ENCODE data around the gene SARM1. TPM values are rescaled to one million over a fixed set of nuclear protein-coding genes. Genes with fewer than 3 reads are reported as not detected.

Gene SARM1
- total and polyA plus RNA-seq, 2 of the 8 experiments (the other 6 are each of a cell fraction or from before 2014, with no cell fraction given): 5.8 to 9.2 TPM

GRCh38 chr17:28421787-28422305 lies 50.4 kb downstream of the SARM1 start:
- H4K5ac ChIP-seq (ENCODE audit: insufficient read length, low read depth, low read length): no peak overlapping the region
- H3K14ac ChIP-seq (ENCODE audit: insufficient read length): no peak overlapping the region
- no peak overlapping the region for H3K4me3 ChIP-seq (ENCODE audit: extremely low read depth in 1 of 4, insufficient read depth in 2 of 4, low read depth in 3 of 4, low read length in 4 of 4)
- H3K4me1 ChIP-seq (replicated peaks in 1 of 4; ENCODE audit: control insufficient read depth in 3 of 4, insufficient read depth in 4 of 4, low read length in 3 of 4): no peaks in the 10 kb centered on the region; a peak in 1 of 7 replicates
- no peak overlapping the region for H3K9ac ChIP-seq (replicated peaks in 1 of 4; ENCODE audit: extremely low read depth in 1 of 4, low read depth in 3 of 4, low read length in 3 of 4)
- no peaks in the 10 kb centered on the region for H3K79me1 ChIP-seq (ENCODE audit: low read depth, low read length)
- no peaks in the 10 kb centered on the region for H3K9me3 ChIP-seq (ENCODE audit: insufficient read depth in 2 of 2, low read depth in 1 of 2, low read length in 1 of 2)
- no peak overlapping the region for H3K4me2 ChIP-seq (ENCODE audit: insufficient read depth in 1 of 2, low read depth in 2 of 2, low read length in 2 of 2)
- no peak overlapping the region for H3K56ac ChIP-seq (replicated peaks; ENCODE audit: insufficient read length, low read depth, low read length)
- peaks cover 0 to 8% (median 4%) of the 10 kb centered on the region in 4 experiments; a peak in 3 of 7 replicates for H3K27me3 ChIP-seq (replicated peaks in 1 of 4; ENCODE audit: control insufficient read depth in 3 of 4, extremely low read depth in 1 of 4, insufficient read depth in 3 of 4, low read length in 3 of 4)
- H2BK15ac ChIP-seq (ENCODE audit: low read length): no peak overlapping the region
- H3K36me3 ChIP-seq (ENCODE audit: control insufficient read depth in 2 of 4, insufficient read depth in 4 of 4, low read length in 3 of 4): no peaks in the 10 kb centered on the region
- no peak overlapping the region for H2BK20ac ChIP-seq (ENCODE audit: low read length)
- TF ChIP-seq KDM4A (IDR thresholded peaks at IDR 0.05; ENCODE audit: low read depth, low read length, severe bottlenecking) (no peak), CHD2 (IDR thresholded peaks at IDR 0.05; ENCODE audit: low read length) (no peak), TAF1 (IDR thresholded peaks at IDR 0.05; ENCODE audit: low read depth, low read length) (no peak), POLR2A (IDR thresholded peaks at IDR 0.05; ENCODE audit: control extremely low read depth in 1 of 2, low read depth in 2 of 2, low read length in 2 of 2) (no peak), POU5F1 (IDR thresholded peaks at IDR 0.05; ENCODE audit: low read depth, low read length) (no peak), BRCA1 (IDR thresholded peaks at IDR 0.05; ENCODE audit: low read depth, low read length) (no peak), RNF2 (IDR thresholded peaks at IDR 0.05; ENCODE audit: borderline replicate concordance, low read depth, low read length, missing control alignments, poor library complexity, severe bottlenecking) (no peak), CBX8 (IDR thresholded peaks at IDR 0.05; ENCODE audit: borderline replicate concordance, low read depth, low read length) (no peak), ATF2 (IDR thresholded peaks at IDR 0.05; ENCODE audit: low read length) (no peak)
- FAIRE-seq: no peak
- H3K4ac ChIP-seq (replicated peaks; ENCODE audit: insufficient read length, low read depth, low read length): no peak overlapping the region
- H3K23ac ChIP-seq (ENCODE audit: insufficient read length): no peak overlapping the region
- no peak overlapping the region for H2AFZ ChIP-seq (ENCODE audit: low read length)
- ChIA-PET CTCF (ENCODE audit: partially characterized antibody) (interaction anchor here (0.7 to 2.2 kb wide), 2 partner anchors 17 to 137 kb away, joined by 3 to 7 read pairs; no protein-coding TSS in a partner anchor), POLR2A (ENCODE audit: partially characterized antibody) (interaction anchor here (0.6 kb wide), 1 partner anchor 215 kb away, joined by 3 read pairs; no protein-coding TSS in a partner anchor)
- H3K79me2 ChIP-seq (ENCODE audit: control insufficient read depth in 1 of 2, insufficient read depth in 2 of 2, low read length in 2 of 2): no peaks in the 10 kb centered on the region
- no peaks in the 10 kb centered on the region for H4K20me1 ChIP-seq (replicated peaks in 1 of 2; ENCODE audit: control insufficient read depth in 1 of 2, insufficient read depth in 2 of 2, low read length in 2 of 2)
- 81% methylated on average over 7 of the region's 7 CpGs; no CpG with 5 or more reads in 1 of the 2 experiments for WGBS, 2 experiments (ENCODE audit: extremely low coverage in 1 of 2, insufficient coverage in 1 of 2, insufficient read length in 1 of 2, insufficient replicate concordance in 2 of 2, low coverage in 1 of 2, low lambda C conversion rate in 2 of 2, missing lambda C conversion rate in 1 of 2)
- no peak overlapping the region for H2BK12ac ChIP-seq (ENCODE audit: low read depth, low read length)
- no peak overlapping the region for H2BK5ac ChIP-seq (ENCODE audit: low read depth, low read length)
- no peak overlapping the region for H3K27ac ChIP-seq (ENCODE audit: low read depth, low read length)
- H2BK120ac ChIP-seq (replicated peaks; ENCODE audit: low read depth, low read length): no peak overlapping the region
- DNase-seq (ENCODE audit: low read depth in 1 of 2, low spot score in 2 of 2): no peak
- H2AK5ac ChIP-seq (ENCODE audit: low read depth, low read length): no peak overlapping the region
- no peaks in the 10 kb centered on the region for H3K23me2 ChIP-seq (ENCODE audit: low read depth, low read length)
- H4K8ac ChIP-seq (ENCODE audit: extremely low read depth, insufficient read depth, low read length): no peak overlapping the region
- H3K18ac ChIP-seq (ENCODE audit: extremely low read depth, low read length): no peak overlapping the region
- H4K91ac ChIP-seq (replicated peaks; ENCODE audit: insufficient read length, low read length): no peak overlapping the region

Data from H1 (cell line).